Activated CD4-positive, alpha-beta T cell treated with anti-CD3 and anti-CD28 coated beads for 36 hours (primary cell): ENCODE results near the gene SLCO3A1. TPM values are rescaled to one million over a fixed set of nuclear protein-coding genes. Genes with fewer than 3 reads are reported as not detected.
"Not testable (repeated sequence)": the region's sequence is repeated elsewhere in the genome, so short reads cannot be mapped to it uniquely, and the experiment has no call there.

Source experiments
- ATAC-seq: fragments of 200-7000 bp; cut with Tn5 transposase; one replicate; pipeline ENCODE4 v1.10.0; 2021; ENCODE audit warnings: mild to moderate bottlenecking, moderate library complexity
- CTCF ChIA-PET: fragments of 350-600 bp; sonication (Branson Sonifier 250); formaldehyde crosslinking; loops from one replicate; lab custom pipeline; 2021; ENCODE audit warnings: antibody characterized with exemption; lab: Charles Lee
- POLR2A ChIA-PET: fragments of 350-600 bp; sonication (Branson Sonifier 250); formaldehyde crosslinking; loops from one replicate; lab custom pipeline; 2021; ENCODE audit warnings: antibody characterized with exemption, inconsistent platforms; lab: Charles Lee
- DNase-seq: peaks from one replicate; pipeline ENCODE4 v3.0.0-alpha.2; 2020
- H3K27ac Mint-ChIP-seq: one replicate; pipeline ENCODE4 v1.8.0; 2021; ENCODE audit warnings: mixed read lengths
- H3K27me3 Mint-ChIP-seq: one replicate; pipeline ENCODE4 v1.8.0; 2021; ENCODE audit warnings: mixed read lengths
- H3K36me3 Mint-ChIP-seq: one replicate; pipeline ENCODE4 v1.8.0; 2021; ENCODE audit warnings: low read depth, mixed read lengths
- H3K4me1 Mint-ChIP-seq: one replicate; pipeline ENCODE4 v1.8.0; 2021; ENCODE audit warnings: mixed read lengths
- H3K4me3 Mint-ChIP-seq: one replicate; pipeline ENCODE4 v1.8.0; 2021; ENCODE audit warnings: mild to moderate bottlenecking, moderate library complexity, mixed read lengths
- H3K9me3 Mint-ChIP-seq: one replicate; pipeline ENCODE4 v1.8.0; 2021; ENCODE audit warnings: low read depth, mixed read lengths
- intact Hi-C, 2 experiments: fragments of 100-400 bp; cut with DNase I in 1 of 2; cut with micrococcal nuclease in 1 of 2; formaldehyde crosslinking; loops; one replicate each; pipeline versions ENCODE4 v1.14.2 to v1.15.1; 2022 to 2024; cut with DNase I, micrococcal nuclease
- total RNA-seq, 2 experiments: library from RNA; stranded (reverse); gene quantifications; one replicate each; pipeline ENCODE4 v1.2.3, GENCODE V29; 2021

The SLCO3A1 gene
- total RNA-seq, 2 experiments from 2014 or later = 5.6 to 5.8 TPM

- POLR2A ChIA-PET = interaction anchor here (0.6 kb wide), 1 partner anchor 179 kb away, joined by 3 read pairs; no protein-coding TSS in a partner anchor
- no peak for ATAC-seq
- Mint-ChIP-seq H3K27ac (peak overlapping the region; percentile 47), H3K4me1 (peaks cover 34% of the 10 kb centered on the region), H3K36me3 (no peaks in the 10 kb centered on the region), H3K27me3 (no peaks in the 10 kb centered on the region), H3K9me3 (peaks cover 2% of the 10 kb centered on the region), H3K4me3 (no peak overlapping the region)
- CTCF ChIA-PET = interaction anchor here (1.1 to 2.1 kb wide), 4 partner anchors 11 to 219 kb away, joined by 3 to 12 read pairs (median 4); no protein-coding TSS in a partner anchor
- no peak for DNase-seq
- intact Hi-C loops = loop anchor here in 1 of 2 experiments (5.0 kb wide), 1 partner anchor 56 kb away; no protein-coding TSS in a partner anchor
These were observed 214.6 kb downstream of the SLCO3A1 start for GRCh38 chr15:92068121-92068520.

DNA sequence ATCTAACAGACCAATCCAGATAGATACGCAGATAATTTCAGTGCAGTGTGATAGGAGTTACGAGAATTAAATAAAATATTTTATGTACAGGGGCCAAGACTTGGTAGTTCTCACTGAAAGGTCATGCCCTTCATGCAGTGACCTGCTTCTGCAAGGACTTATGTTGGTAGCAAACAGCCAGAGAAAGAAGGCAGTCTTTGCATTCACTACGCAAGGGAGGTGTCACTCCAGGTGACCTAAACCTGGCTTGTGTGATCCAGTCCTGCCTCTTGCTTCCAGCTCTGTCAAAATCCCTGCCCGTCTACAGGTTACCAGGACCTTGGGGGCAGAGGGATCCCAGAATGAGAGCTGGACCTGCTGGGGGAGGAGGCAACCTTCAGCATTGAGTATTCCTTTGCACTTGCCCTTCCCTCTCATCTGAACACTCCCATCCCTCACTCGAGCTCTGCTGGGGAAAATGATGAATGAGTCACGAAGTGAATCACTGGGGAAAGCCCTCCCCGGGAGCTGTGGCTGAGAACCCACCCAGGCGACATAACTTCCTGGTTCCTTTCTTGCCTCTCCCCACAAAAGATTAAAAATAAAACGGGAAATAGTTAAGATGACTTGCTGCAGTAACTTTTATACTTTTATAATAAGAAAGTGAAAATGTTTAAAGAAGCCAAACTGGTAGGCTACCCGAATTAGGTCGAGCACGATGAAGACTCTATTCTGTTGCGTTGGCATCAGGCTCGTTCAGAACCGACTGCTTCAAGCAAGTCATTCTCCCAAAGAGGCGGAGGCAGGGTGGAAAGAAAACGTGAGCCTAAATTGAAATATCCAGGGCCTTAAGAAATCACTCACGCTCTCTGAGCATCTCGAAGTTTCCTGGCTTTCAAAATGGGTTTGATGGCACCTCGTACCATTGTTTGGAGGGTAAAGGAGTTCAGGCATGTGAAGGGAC, 216.1 kb downstream of the SLCO3A1 start:
- POLR2A ChIA-PET = interaction anchor here (0.7 kb wide), 1 partner anchor 60 kb away, joined by 3 read pairs; no protein-coding TSS in a partner anchor
- Mint-ChIP-seq H3K27me3 (no peaks in the 10 kb centered on the region), H3K36me3 (no peaks in the 10 kb centered on the region), H3K27ac (peak overlapping the region; percentile 59), H3K4me3 (peak overlapping the region; percentile 61), H3K9me3 (no peaks in the 10 kb centered on the region), H3K4me1 (peaks cover 42% of the 10 kb centered on the region)
- ATAC-seq = peak; percentile 91
- DNase-seq = peak; percentile 73
- intact Hi-C loops = loop anchor here (5.0 kb wide), 1 partner anchor 57 kb away; no protein-coding TSS in a partner anchor
- CTCF ChIA-PET = interaction anchor here (1.0 to 2.3 kb wide), 3 partner anchors 9 to 363 kb away, joined by 3 to 5 read pairs (median 4); no protein-coding TSS in a partner anchor

DNA sequence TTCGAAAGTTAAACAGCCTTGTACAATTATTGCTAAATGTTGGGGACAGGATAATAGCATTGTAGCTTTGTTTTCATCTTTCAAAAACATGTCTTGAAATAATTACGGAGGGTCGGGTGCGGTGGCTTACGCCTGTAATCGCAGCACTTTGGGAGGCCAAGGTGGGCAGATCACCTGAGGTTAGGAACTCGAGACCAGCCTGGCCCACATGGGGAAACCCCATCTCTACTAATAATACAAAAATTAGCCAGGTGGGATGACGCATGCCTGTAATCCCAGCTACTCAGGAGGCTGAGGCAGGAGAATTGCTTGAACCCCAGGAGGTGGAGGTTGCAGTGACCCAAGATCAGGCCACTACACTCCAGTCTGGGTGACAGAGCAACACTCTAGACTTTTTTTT, 216.7 kb downstream of the SLCO3A1 start:
- Mint-ChIP-seq H3K27ac (peak overlapping the region; percentile 59), H3K4me3 (peak overlapping the region; percentile 61), H3K4me1 (peaks cover 49% of the 10 kb centered on the region)
- H3K27me3 Mint-ChIP-seq, H3K36me3 Mint-ChIP-seq, DNase-seq, ATAC-seq, H3K9me3 Mint-ChIP-seq, POLR2A ChIA-PET: not testable (repeated sequence)
- CTCF ChIA-PET = interaction anchor here (1.0 to 2.3 kb wide), 3 partner anchors 8 to 364 kb away, joined by 3 to 5 read pairs (median 4); no protein-coding TSS in a partner anchor
- intact Hi-C loops = loop anchor here in 1 of 2 experiments (5.0 kb wide), 1 partner anchor 58 kb away; no protein-coding TSS in a partner anchor

GRCh38 chr15:92071045-92071634, 217.6 kb downstream of the SLCO3A1 start:
- DNase-seq = no peak
- CTCF ChIA-PET = interaction anchor here (1.1 kb wide), 1 partner anchor 221 kb away, joined by 3 read pairs; no protein-coding TSS in a partner anchor
- H3K36me3 Mint-ChIP-seq = no peaks in the 10 kb centered on the region
- intact Hi-C loops = loop anchor here in 1 of 2 experiments (5.0 kb wide), 1 partner anchor 59 kb away; no protein-coding TSS in a partner anchor
- H3K27ac Mint-ChIP-seq = no peak overlapping the region
- no peaks in the 10 kb centered on the region for H3K27me3 Mint-ChIP-seq
- peaks cover 56% of the 10 kb centered on the region for H3K4me1 Mint-ChIP-seq
- no peak for ATAC-seq
- POLR2A ChIA-PET = no interaction called here
- H3K9me3 Mint-ChIP-seq = no peaks in the 10 kb centered on the region
- no peak overlapping the region for H3K4me3 Mint-ChIP-seq

DNA sequence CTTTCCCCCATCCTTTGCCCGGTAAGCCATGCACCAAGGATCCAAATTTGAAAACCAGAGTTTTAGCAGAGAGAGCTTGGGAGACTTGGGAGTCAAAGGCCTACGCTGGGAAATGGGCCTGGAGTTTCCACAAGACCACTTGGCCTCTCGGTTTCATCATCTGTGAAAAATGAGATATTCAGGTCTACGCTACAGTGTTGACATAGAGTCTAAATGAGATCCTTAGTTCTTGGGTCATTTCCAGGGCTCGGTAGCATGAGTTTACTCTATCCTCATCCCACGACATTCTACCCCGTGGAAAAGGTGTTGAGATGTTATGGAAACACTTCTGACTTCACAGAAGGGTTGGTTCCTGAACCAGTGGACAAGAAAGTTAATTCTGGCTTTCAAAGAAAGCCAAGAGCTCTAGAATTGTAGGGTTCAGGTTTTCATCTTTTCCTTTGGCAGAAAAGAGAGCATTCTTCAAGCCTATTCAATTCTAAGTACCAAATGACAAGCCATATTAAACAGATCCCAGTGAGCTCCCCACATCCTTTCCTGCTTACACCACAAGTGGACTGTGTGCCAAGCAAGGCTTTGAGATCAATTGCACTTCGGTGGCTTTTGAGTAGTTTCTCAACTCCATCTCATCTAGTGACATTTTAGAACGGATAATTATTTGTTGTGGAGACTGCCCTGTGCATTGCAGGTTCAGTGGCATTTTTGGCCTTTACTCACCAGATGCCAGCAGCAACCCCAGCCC, 219.7 kb downstream of the SLCO3A1 start:
- POLR2A ChIA-PET = no interaction called here
- no peaks in the 10 kb centered on the region for H3K9me3 Mint-ChIP-seq
- H3K27ac Mint-ChIP-seq = no peak overlapping the region
- CTCF ChIA-PET = interaction anchor here (0.7 to 1.6 kb wide), 2 partner anchors 10 to 213 kb away, joined by 3 to 5 read pairs; no protein-coding TSS in a partner anchor
- ATAC-seq (no peak), DNase-seq (no peak)
- H3K36me3 Mint-ChIP-seq = no peaks in the 10 kb centered on the region
- intact Hi-C loops = loop anchor here in 1 of 2 experiments (5.0 kb wide), 1 partner anchor 61 kb away; no protein-coding TSS in a partner anchor
- H3K27me3 Mint-ChIP-seq = no peaks in the 10 kb centered on the region
- no peak overlapping the region for H3K4me3 Mint-ChIP-seq
- H3K4me1 Mint-ChIP-seq = peaks cover 47% of the 10 kb centered on the region

DNA sequence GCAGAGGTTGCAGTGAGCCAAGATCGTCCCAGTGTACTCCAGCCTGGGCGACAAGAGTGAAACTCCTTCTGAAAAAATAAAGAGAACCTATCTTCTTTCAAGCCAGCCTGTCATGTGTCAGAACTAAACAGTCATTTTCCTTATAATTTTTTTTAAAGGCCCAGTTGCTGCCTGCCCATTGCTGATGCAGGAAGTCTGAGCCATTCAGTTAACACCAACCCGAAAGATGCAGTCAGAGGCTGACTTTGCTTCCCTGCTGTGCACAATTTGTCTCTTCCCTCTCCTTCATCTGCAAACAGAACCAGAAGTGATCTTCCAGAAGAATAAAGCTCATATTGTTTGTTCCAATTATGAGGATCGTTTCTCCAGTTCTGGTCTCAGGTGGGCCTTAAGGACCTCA, 220.6 kb downstream of the SLCO3A1 start:
- Mint-ChIP-seq H3K36me3 (no peaks in the 10 kb centered on the region), H3K4me3 (no peak overlapping the region), H3K9me3 (no peaks in the 10 kb centered on the region), H3K27ac (peak overlapping the region; percentile 14), H3K27me3 (no peaks in the 10 kb centered on the region), H3K4me1 (peaks cover 38% of the 10 kb centered on the region)
- DNase-seq = no peak
- intact Hi-C loops = loop anchor here in 1 of 2 experiments (5.0 kb wide), 1 partner anchor 62 kb away; no protein-coding TSS in a partner anchor
- POLR2A ChIA-PET = no interaction called here
- CTCF ChIA-PET = interaction anchor here (0.7 to 1.6 kb wide), 2 partner anchors 9 to 214 kb away, joined by 3 to 5 read pairs; no protein-coding TSS in a partner anchor
- no peak for ATAC-seq

DNA sequence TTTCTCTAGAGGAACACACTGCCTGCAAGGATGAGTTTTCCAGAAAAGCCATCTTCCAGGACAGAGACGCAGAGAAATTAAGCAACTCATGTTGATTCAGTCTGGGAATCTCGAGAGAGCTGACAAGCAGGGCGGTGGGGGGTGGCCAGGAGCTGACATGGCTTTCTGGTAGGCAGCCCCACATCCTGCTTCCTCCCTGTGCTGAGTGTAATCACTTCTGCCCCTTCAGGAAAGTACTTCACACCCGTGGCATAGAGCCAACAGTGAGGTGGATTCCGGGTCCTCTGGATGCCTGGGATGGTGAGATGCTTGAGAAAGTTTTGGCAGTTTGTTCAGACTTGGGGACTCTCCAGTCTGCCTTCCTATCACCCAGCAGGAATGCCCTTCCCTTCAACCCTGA, 221.1 kb downstream of the SLCO3A1 start:
- intact Hi-C loops = loop anchor here (5.0 kb wide), 2 partner anchors 62 to 132 kb away; no protein-coding TSS in a partner anchor
- H3K27me3 Mint-ChIP-seq = no peaks in the 10 kb centered on the region
- no peak overlapping the region for H3K4me3 Mint-ChIP-seq
- ATAC-seq (no peak), DNase-seq (peak; percentile 22)
- H3K27ac Mint-ChIP-seq = no peak overlapping the region
- no peaks in the 10 kb centered on the region for H3K36me3 Mint-ChIP-seq
- no peaks in the 10 kb centered on the region for H3K9me3 Mint-ChIP-seq
- CTCF ChIA-PET = interaction anchor here (0.7 to 1.6 kb wide), 2 partner anchors 8 to 13 kb away, joined by 3 to 4 read pairs; no protein-coding TSS in a partner anchor
- peaks cover 33% of the 10 kb centered on the region for H3K4me1 Mint-ChIP-seq
- POLR2A ChIA-PET = no interaction called here

DNA sequence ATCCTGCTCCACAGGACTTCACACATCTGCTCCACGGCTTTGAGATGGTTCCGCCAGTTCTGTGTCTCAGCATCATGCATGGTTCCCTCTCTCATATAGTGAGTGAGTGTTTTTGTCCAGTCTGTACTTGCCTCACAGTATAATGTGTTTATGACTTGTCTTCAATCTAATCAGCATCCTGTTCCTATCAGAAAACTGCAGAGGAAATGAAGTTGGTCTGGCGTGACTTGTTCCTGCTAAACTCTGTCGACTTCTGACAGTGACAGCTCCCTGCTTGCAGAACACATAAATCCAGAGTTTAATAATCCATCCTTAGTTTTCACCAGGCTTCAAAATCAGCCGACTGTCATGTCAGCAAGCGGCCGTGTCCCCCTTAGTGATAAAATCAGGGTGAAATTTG, 222.3 kb downstream of the SLCO3A1 start:
- intact Hi-C loops = loop anchor here (2.0 to 5.0 kb wide), 2 partner anchors 133 to 369 kb away; no protein-coding TSS in a partner anchor
- no peaks in the 10 kb centered on the region for H3K36me3 Mint-ChIP-seq
- peaks cover 23% of the 10 kb centered on the region for H3K4me1 Mint-ChIP-seq
- ATAC-seq (peak; percentile 34), DNase-seq (no peak)
- ChIA-PET CTCF (interaction anchor here (0.6 to 1.4 kb wide), 3 partner anchors 128 to 584 kb away, joined by 3 to 4 read pairs (median 3); no protein-coding TSS in a partner anchor), POLR2A (no interaction called here)
- H3K4me3 Mint-ChIP-seq = no peak overlapping the region
- no peaks in the 10 kb centered on the region for H3K9me3 Mint-ChIP-seq
- no peak overlapping the region for H3K27ac Mint-ChIP-seq
- no peaks in the 10 kb centered on the region for H3K27me3 Mint-ChIP-seq

DNA sequence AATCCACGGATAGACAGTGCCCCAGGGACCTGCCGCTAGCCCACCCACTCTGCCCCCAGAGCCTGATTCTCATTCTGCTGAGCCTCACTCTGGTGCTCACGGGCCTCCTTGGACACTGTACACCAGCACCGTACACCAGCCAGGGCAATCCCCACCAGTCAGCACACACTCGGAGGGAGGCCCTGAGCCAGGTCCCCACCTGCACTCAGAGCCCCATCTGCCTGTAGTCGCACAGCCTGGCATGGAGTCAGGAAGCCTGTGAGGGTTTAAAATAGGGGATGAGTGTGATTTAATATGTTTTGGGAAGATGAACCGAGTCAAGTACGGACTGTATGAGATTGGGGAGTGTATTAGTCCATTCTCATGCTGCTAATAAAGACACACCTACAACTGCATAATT, 223.0 kb downstream of the SLCO3A1 start:
- Mint-ChIP-seq H3K4me3 (no peak overlapping the region), H3K9me3 (no peaks in the 10 kb centered on the region), H3K27ac (no peak overlapping the region), H3K36me3 (no peaks in the 10 kb centered on the region), H3K4me1 (peaks cover 23% of the 10 kb centered on the region), H3K27me3 (no peaks in the 10 kb centered on the region)
- ChIA-PET CTCF (interaction anchor here (0.7 to 1.4 kb wide), 3 partner anchors 10 to 585 kb away, joined by 3 to 4 read pairs (median 3); no protein-coding TSS in a partner anchor), POLR2A (no interaction called here)
- no peak for DNase-seq
- no peak for ATAC-seq
- intact Hi-C loops = loop anchor here (2.0 to 5.0 kb wide), 2 partner anchors 134 to 370 kb away; no protein-coding TSS in a partner anchor
